NB4 (cell line): Measurements from ENCODE around the gene ING3.

ENCODE experiments used
- POLR2A ChIP-seq: IDR thresholded peaks from 2 replicates; pipeline ENCODE4 v1.6.1; 2011; ENCODE audit warnings: mild to moderate bottlenecking; ENCODE audit not compliant: insufficient read length; ENCODE audit errors: extremely low read depth
- TF ChIP-seq, protein P1 (sequence below): IDR thresholded peaks from one replicate; pipeline ENCODE4 v1.5.1; 2012; ENCODE audit warnings: low read depth, low read length
- TF ChIP-seq, protein P2 (sequence below): IDR thresholded peaks from 2 replicates; pipeline ENCODE4 v1.6.1; 2011; ENCODE audit warnings: low read depth, low read length

DNA sequence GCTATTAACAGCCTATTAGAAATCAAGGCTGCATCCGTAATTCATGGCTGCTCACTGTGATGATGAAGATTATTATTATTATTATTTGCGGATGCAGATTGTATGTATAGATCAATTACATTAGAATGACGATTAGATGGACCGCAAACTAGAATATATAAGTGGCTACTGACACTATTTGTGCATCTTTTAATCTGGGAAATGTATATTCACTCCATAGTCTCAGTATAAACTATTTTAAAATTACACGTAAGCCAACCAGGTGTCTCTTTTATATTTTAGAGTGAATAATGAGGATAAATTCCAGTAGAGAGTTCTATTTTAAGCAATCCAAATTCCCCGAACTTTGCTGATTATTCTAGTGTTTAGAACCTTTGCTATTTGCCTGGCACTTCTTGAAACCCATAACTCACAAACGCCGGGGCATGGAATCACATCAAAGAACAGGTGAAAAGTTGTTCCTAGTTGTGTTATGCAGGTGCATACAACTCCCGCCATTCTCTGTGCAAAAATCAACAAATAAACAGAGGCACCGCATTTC lies 509 bp upstream of the ING3 start:
- TF ChIP-seq, protein P1, sequence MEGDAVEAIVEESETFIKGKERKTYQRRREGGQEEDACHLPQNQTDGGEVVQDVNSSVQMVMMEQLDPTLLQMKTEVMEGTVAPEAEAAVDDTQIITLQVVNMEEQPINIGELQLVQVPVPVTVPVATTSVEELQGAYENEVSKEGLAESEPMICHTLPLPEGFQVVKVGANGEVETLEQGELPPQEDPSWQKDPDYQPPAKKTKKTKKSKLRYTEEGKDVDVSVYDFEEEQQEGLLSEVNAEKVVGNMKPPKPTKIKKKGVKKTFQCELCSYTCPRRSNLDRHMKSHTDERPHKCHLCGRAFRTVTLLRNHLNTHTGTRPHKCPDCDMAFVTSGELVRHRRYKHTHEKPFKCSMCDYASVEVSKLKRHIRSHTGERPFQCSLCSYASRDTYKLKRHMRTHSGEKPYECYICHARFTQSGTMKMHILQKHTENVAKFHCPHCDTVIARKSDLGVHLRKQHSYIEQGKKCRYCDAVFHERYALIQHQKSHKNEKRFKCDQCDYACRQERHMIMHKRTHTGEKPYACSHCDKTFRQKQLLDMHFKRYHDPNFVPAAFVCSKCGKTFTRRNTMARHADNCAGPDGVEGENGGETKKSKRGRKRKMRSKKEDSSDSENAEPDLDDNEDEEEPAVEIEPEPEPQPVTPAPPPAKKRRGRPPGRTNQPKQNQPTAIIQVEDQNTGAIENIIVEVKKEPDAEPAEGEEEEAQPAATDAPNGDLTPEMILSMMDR: no peak
- TF ChIP-seq, protein P2, sequence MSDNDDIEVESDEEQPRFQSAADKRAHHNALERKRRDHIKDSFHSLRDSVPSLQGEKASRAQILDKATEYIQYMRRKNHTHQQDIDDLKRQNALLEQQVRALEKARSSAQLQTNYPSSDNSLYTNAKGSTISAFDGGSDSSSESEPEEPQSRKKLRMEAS: no peak
- TF ChIP-seq POLR2A: no peak
